ENCODE data around the gene DENND1A.
A peak's percentile ranks its signal among the peaks of the same experiment; 100 is the strongest.

Gene DENND1A

GRCh38 chr9:123551734-123552133 is 378.2 kb downstream of the DENND1A start:
- no peak for DNase-seq (ENCODE audit: extremely low read depth in 1 of 2, low read depth in 1 of 2)

DNA sequence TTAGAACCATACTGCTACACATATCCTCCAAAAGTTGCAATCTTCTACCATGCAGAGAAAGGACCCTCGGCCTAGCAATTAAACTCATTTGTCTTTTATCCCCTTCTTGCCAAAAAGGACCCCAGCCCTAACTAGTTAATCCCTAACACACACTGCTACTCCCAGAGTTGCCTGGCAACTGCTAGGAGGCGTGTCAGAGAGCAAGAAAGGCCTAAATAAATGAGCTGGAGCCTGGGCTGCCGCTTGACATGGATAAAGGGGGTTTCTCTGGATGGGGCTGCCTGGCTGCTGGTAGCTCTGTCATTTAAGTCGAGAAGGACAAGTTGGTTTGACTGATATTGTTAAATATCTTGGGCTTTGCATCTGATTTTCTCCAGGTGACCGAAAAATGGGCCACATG is 379.1 kb downstream of the DENND1A start:
- DNase-seq (ENCODE audit: extremely low read depth in 1 of 2, low read depth in 1 of 2), result no peak

DNA sequence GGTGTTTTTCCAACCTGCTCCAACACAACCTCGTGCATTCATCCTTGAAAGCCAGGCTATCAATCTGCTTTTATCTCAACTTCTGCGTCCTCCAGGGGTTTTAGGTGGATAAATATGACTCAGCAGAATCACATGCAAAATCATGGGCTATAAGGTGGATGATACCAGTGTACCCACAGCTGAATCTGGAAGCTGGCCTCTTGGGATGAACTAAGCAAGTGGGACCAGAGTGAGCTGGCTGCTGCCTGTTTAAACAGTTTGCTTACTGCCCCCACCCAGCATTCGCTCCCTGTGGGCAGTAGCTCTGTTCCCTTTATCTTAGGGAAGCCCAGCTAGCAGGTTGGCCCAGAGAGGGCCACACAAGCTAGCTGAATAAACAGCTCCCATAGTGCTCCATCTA is 379.9 kb downstream of the DENND1A start:
- no peak for DNase-seq (ENCODE audit: extremely low read depth in 1 of 2, low read depth in 1 of 2)

DNA sequence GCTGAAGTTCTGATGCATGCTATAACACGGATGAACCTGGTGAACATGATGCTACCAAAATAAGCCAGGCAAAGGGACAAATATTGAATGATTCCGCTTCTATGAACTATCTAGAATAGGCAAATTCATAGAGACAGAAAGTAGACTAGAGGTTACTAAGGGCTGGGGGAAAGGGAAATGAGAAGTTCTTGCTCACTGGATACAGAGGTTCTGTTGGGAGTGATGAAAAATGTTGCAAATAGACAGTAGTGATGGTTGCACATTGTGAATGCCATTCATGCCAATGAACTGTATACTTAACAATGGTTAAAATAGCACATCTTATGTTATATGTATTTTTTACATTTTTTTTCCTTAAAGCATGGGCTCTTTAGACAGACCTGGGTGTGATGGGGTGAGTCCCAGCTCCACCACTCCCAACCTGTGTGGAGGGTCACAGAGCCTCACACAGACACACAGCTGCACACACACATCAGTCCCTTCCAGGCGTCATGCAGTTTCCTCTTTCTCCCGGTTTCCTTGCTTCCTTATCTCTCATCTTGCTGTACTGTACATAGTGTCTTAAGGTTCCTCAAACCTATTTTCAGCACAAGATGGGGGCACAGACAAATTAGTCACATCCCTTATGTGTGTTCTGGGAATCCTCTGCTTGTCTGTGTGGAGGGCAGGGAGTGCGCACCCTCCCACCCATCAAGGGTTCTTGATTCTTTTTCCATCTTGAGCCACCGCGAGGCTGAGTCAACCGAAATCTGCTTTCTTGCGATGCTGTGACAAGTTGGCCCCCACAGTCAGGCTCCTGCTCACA is 381.0 kb downstream of the DENND1A start:
- peak; percentile 45 to 70 for DNase-seq (ENCODE audit: extremely low read depth in 1 of 2, low read depth in 1 of 2)

DNA sequence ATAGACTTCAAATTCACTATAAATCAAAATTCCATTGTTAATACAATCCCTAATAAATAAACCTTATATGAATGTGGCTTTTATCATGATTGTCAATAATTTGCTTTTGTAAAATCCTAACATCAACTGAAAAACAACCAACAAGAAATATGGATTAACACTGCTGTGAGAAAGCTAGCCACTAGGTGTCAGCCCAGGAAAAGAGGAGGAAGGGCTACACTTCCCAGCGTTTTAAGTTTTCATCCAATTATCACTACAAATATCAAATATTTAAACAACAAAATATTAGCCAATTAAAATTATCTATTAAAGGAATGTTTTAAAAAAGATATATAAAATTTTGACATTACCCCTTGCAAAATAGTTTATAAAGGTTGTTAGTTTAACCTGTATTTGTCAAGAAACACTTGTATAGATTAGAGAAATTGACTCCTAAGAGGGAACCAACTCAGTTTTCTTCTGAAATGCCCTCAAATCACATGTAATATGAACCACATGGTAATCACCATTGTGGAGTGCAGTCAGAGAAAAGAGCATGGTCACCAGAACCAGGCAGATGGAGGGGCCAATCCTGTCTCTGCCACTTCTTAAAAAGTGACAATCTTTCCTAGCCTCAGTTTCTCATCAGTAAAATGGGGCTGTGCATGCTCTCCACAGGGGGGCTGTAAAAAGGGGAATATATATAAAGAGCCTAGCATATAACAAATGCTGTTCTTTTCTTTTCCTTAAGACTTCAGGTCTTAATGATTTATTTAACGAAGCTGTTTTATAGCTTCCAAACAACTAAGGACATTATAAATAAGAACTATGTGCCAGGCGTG is 385.7 kb downstream of the DENND1A start:
- no peak for DNase-seq (ENCODE audit: extremely low read depth in 1 of 2, low read depth in 1 of 2)

- no peak for DNase-seq (ENCODE audit: extremely low read depth in 1 of 2, low read depth in 1 of 2)
Observed at GRCh38 chr9:123543492-123543891, 386.4 kb downstream of the DENND1A start.

GRCh38 chr9:123542435-123543225 is 387.3 kb downstream of the DENND1A start:
- no peak for DNase-seq (ENCODE audit: extremely low read depth in 1 of 2, low read depth in 1 of 2)

GRCh38 chr9:123541411-123541810 is 388.5 kb downstream of the DENND1A start:
- no peak for DNase-seq (ENCODE audit: extremely low read depth in 1 of 2, low read depth in 1 of 2)

GRCh38 chr9:123540457-123540856 is 389.5 kb downstream of the DENND1A start:
- DNase-seq (ENCODE audit: extremely low read depth in 1 of 2, low read depth in 1 of 2), result no peak

- no peak for DNase-seq (ENCODE audit: extremely low read depth in 1 of 2, low read depth in 1 of 2)
Observed at GRCh38 chr9:123537809-123538208, 392.1 kb downstream of the DENND1A start.

- no peak for DNase-seq (ENCODE audit: extremely low read depth in 1 of 2, low read depth in 1 of 2)
Observed at GRCh38 chr9:123536455-123536868, 393.5 kb downstream of the DENND1A start.

DNA sequence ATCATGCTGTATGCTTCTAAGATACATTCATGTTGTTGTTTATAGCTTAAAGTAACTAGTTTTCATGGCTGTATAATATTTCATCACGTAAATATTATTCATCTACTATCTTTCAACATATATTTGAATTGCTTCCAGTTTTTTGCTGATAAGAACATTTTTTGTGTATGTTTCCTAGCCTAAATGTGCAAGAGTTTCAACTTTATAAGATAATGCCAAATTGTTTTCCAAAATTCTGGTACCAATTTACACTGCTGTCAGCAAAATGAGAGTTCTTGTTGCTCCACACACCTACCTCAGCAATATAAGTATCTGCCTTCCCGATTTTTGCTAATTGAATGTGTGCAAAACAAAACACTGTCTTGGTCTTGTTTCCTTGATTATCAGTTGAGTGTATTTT is 395.6 kb downstream of the DENND1A start:
- no peak for DNase-seq (ENCODE audit: extremely low read depth in 1 of 2, low read depth in 1 of 2)

DNA sequence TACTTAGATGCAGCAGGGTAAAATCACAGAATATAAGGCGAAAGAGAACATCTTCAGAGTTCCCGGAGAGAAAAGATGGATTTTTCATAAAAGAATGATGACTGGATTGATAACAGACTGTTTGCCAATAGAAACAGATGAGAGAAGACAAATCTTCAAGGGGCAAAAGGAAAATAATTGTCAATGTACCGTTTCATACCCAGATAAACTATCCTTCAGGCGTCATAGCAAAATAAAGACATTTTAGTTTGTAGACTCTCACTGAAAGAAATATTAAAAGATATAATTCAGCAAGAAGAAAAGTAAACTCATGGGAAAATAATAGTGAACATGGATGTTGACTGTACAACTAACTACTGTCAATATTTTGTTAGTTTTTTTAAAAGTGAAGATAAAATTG is 399.7 kb downstream of the DENND1A start:
- no peak for DNase-seq (ENCODE audit: extremely low read depth in 1 of 2, low read depth in 1 of 2)

GRCh38 chr9:123528501-123528900 is 401.4 kb downstream of the DENND1A start:
- DNase-seq (ENCODE audit: extremely low read depth in 1 of 2, low read depth in 1 of 2), result no peak

GRCh38 chr9:123527981-123528380 is 401.9 kb downstream of the DENND1A start:
- no peak for DNase-seq (ENCODE audit: extremely low read depth in 1 of 2, low read depth in 1 of 2)

GRCh38 chr9:123525957-123526356 is 404.0 kb downstream of the DENND1A start:
- DNase-seq (ENCODE audit: extremely low read depth in 1 of 2, low read depth in 1 of 2), result no peak

DNA sequence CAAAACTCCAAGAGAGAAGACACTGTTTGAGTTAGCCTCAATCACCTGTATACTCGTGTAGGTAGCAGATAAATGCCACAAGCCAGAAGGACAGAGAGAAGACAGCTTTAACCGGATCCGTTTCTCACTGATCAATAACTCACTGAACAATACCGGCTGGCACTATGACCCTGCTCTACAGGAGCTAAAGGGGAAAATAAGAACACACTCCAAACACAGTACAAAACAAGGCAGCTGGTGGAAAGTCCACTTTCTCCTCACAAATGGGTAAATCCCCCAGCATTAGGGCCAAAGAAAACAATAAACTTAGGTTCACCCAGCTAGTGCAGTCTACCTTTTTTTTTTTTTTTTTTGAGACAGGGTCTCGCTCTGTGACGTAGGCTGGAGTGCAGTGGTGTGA is 404.5 kb downstream of the DENND1A start:
- DNase-seq (ENCODE audit: extremely low read depth in 1 of 2, low read depth in 1 of 2), result no peak

- DNase-seq (ENCODE audit: extremely low read depth in 1 of 2, low read depth in 1 of 2), result no peak
Observed at GRCh38 chr9:123524866-123525265, 405.1 kb downstream of the DENND1A start.

DNA sequence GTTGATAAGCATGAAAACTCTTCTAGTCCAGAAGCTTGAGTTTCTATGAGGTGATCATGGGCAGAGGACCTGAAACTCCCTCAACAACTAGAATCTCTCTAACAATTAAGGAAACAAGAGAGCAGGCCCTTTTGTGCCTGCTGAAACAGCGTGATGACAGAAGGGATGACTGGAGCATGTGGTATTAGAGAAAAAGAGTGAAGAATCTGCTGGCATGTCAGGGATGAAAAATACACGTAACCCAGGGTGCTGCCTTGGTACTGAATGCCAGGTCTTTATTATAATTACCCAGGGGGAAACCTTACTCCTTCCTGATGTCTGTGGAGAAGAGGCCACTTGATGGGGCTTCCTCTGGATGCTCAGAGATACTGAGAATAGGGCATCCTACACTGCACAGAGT is 406.1 kb downstream of the DENND1A start:
- DNase-seq (ENCODE audit: extremely low read depth in 1 of 2, low read depth in 1 of 2), result no peak

DNA sequence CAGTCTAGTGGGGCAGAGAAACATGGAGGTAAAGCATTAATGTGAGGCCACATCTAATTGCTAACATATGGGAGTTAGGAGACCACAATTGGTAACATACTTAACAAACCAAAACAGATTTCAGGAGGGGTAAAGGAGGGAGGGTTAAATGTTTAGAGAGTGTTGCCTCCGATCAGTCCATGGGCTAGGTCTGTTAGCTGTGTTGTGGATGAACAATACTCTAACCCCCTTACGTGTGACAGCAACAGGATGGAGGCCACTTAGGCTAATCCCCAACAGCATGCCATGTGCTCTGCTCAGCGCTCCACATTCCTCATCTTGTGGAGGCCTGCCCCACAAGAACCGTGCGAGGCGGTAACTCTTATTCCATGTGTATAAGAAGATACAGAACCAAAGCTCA is 406.9 kb downstream of the DENND1A start:
- no peak for DNase-seq (ENCODE audit: extremely low read depth in 1 of 2, low read depth in 1 of 2)

DNA sequence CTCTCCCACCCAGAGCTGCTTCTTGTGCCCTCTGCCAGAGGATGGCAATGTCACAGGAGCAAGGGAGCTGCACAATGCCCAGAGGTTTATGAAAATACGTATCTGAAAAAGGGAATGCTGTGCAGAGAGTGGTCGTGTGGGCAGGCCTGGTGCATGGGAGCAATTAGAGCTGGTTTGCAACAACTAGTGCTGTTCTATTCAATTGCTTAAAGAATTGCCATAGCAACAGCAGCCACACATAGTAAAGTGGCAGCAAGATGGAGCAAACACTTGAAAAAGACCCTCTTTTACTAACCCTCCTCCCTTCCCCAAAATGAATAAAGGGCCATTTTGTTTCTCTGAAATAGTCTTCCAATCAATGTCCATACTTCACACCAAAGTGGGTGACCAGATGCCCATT is 407.7 kb downstream of the DENND1A start:
- no peak for DNase-seq (ENCODE audit: extremely low read depth in 1 of 2, low read depth in 1 of 2)

Measured in stimulated activated CD8-positive, alpha-beta memory T cell treated with anti-CD3 and anti-CD28 coated beads, Interleukin-7, amount 100 ng/mL, for 48 hours (primary cell).